K562 (cell line): Measurements from ENCODE around the gene LDLRAD3. TPM values are rescaled to one million over a fixed set of nuclear protein-coding genes. Genes with fewer than 3 reads are reported as not detected.

ENCODE experiments used
- ATAC-seq: fragments of 200-7000 bp; cut with Tn5 transposase; 3 replicates; pipeline ENCODE4 v1.9.1; 2020; ENCODE audit warnings: moderate library complexity
- BruUV-seq: library from RNA; stranded (reverse); fragments of 400-500 nt; replicated peaks from 2 replicates; lab custom pipeline; 2021; lab: Mats Ljungman, UMichigan
- CTCF ChIA-PET: fragments of 300-600 bp; formaldehyde crosslinking; extraction: SDS; loops from one replicate; lab custom pipeline; 2021; ENCODE audit warnings: low intra/inter-chr PET ratio; lab: Yijun Ruan, JAX
- POLR2A ChIA-PET: fragments of 300-600, 350-650 bp; sonication (Branson Sonifier 250); formaldehyde crosslinking; extraction: SDS; loops from one replicate; lab custom pipeline; 2021; ENCODE audit warnings: antibody characterized with exemption, inconsistent platforms; lab: Yijun Ruan, JAX
- DNase-seq, 4 experiments: peaks; one replicate each; pipeline versions ENCODE4 v3.0.0 to v3.0.0-alpha.2; 2011 to 2018; ENCODE audit warnings: low spot score in 3 of 4, mixed read lengths in 3 of 4; ENCODE audit errors: extremely low read depth in 1 of 4
- FAIRE-seq: peaks from 2 replicates; lab custom pipeline; 2011; peaks lifted over from hg19 to GRCh38; lab: Jason Lieb, UNC
- H2AFZ ChIP-seq: 2 replicates; pipeline ENCODE4 v1.6.0; 2011; ENCODE audit warnings: low read depth, low read length, control low read depth, inconsistent platforms
- H3K27ac ChIP-seq: fragments of 200-600 bp; 3 replicates; pipeline ENCODE4 v1.8.0; 2011; ENCODE audit warnings: low read depth, mild to moderate bottlenecking, control low read depth, inconsistent platforms, low read length, moderate library complexity, mixed read lengths; ENCODE audit errors: extremely low read depth
- H3K27me3 ChIP-seq, 2 experiments: fragments of 300-600 bp in 1 of 2; 2 replicates in 1 of 2; 3 replicates in 1 of 2; pipeline versions ENCODE4 v1.6.0 to v1.8.0; 2011; ENCODE audit warnings: inconsistent platforms in 2 of 2, low read length in 2 of 2, mild to moderate bottlenecking in 1 of 2, mixed read lengths in 1 of 2, moderate library complexity in 1 of 2; ENCODE audit not compliant: control insufficient read depth in 2 of 2, insufficient read depth in 2 of 2
- H3K36me3 ChIP-seq: fragments of 300-600 bp; 3 replicates; pipeline ENCODE4 v1.8.0; 2011; ENCODE audit warnings: mild to moderate bottlenecking, low read length, inconsistent platforms; ENCODE audit not compliant: control insufficient read depth, insufficient read depth
- H3K4me1 ChIP-seq, 2 experiments: fragments of 200-600 bp in 1 of 2; replicated peaks in 1 of 2; 2 replicates in 1 of 2; 3 replicates in 1 of 2; pipeline versions ENCODE4 v1.5.1 to v1.8.0; 2011; ENCODE audit warnings: inconsistent platforms in 2 of 2, low read length in 2 of 2, mild to moderate bottlenecking in 1 of 2, mixed read lengths in 1 of 2, moderate library complexity in 1 of 2; ENCODE audit not compliant: control insufficient read depth in 2 of 2, insufficient read depth in 2 of 2
- H3K4me2 ChIP-seq: 2 replicates; pipeline ENCODE4 v1.6.1; 2011; ENCODE audit warnings: low read length, control low read depth, inconsistent platforms, mixed read lengths; ENCODE audit not compliant: insufficient read depth
- H3K4me3 ChIP-seq: fragments of 200-600 bp; sonication (generic), shearing (Covaris generic); 2 replicates; pipeline ENCODE4 v1.5.1; 2016; ENCODE audit warnings: control low read depth, inconsistent platforms
- H3K79me2 ChIP-seq: fragments of 200-600 bp; 3 replicates; pipeline ENCODE4 v1.8.0; 2011; ENCODE audit warnings: low read length, inconsistent platforms; ENCODE audit not compliant: control insufficient read depth, insufficient read depth
- H3K9ac ChIP-seq, 2 experiments: 2 replicates each; pipeline versions ENCODE4 v1.6.0 to v1.6.1; 2011; ENCODE audit warnings: low read depth in 2 of 2, low read length in 2 of 2, control low read depth in 1 of 2, inconsistent platforms in 1 of 2, mild to moderate bottlenecking in 1 of 2, mixed read lengths in 1 of 2; ENCODE audit not compliant: insufficient read depth in 1 of 2
- H3K9me1 ChIP-seq: one replicate; pipeline ENCODE4 v1.6.0; 2011; ENCODE audit warnings: inconsistent platforms, mild to moderate bottlenecking, low read length, moderate library complexity; ENCODE audit not compliant: control insufficient read depth, insufficient read depth
- H3K9me3 ChIP-seq: replicated peaks from 2 replicates; pipeline ENCODE4 v1.5.1; 2011; ENCODE audit warnings: low read depth, low read length, inconsistent platforms; ENCODE audit not compliant: control insufficient read depth, insufficient read depth
- H4K20me1 ChIP-seq: replicated peaks from 2 replicates; pipeline ENCODE4 v1.6.1; 2011; ENCODE audit warnings: low read length, inconsistent platforms, mixed read lengths; ENCODE audit not compliant: control insufficient read depth, insufficient read depth
- ATF3 ChIP-seq, 2 experiments: fragments of 450-650 bp in 1 of 2; sonication (generic) in 1 of 2; formaldehyde crosslinking in 1 of 2; IDR thresholded peaks in 1 of 2; conservative IDR thresholded peaks in 1 of 2; 2 replicates each; pipeline versions ENCODE4 v1.6.1 to v1.8.1; 2016 to 2023; ENCODE audit warnings: mild to moderate bottlenecking in 2 of 2, moderate library complexity in 2 of 2, inconsistent platforms in 1 of 2, missing genetic modification reagents in 1 of 2
- C11orf30 ChIP-seq: fragments of 450-650 bp; IDR thresholded peaks from 2 replicates; pipeline ENCODE4 v1.6.1; 2016; ENCODE audit warnings: low read depth, mild to moderate bottlenecking
- YBX1 ChIP-seq: fragments of 450-650 bp; IDR thresholded peaks from 2 replicates; pipeline ENCODE4 v1.7.1; 2016; ENCODE audit warnings: mild to moderate bottlenecking
- ZNF79 ChIP-seq: fragments of 250-450 bp; sonication (Bioruptor Pico); IDR thresholded peaks from 2 replicates; pipeline ENCODE4 v1.4.0; 2020; ENCODE audit warnings: low read depth, mild to moderate bottlenecking, moderate library complexity
- WGBS: fragments of 100-300 bp; shearing (Covaris generic); methylation state at CpG from one replicate; pipeline ENCODE4 v1.1.6; 2016; ENCODE audit warnings: low coverage, mixed read lengths; ENCODE audit not compliant: insufficient coverage; ENCODE audit errors: missing lambda C conversion rate; 5-methylcytosine and 5-hydroxymethylcytosine counted together
- in situ Hi-C: fragments of 300-500 bp; cut with MboI; formaldehyde crosslinking; loops from 4 replicates; pipeline ENCODE4 v1.15.0; 2018; ENCODE audit warnings: inconsistent platforms, mixed read lengths
- intact Hi-C: fragments of 100-400 bp; cut with micrococcal nuclease; formaldehyde crosslinking; loops from 2 replicates; pipeline ENCODE4 v1.14.2; 2022
- polyA plus RNA-seq, 8 experiments: library from polyadenylated mRNA; depleted of rRNA in 4 of 8; stranded (reverse) in 5 of 8; unstranded in 3 of 8; fragments of >200 nt; fragmentation: Nextera tagmentation in 2 of 8; fragmentation: Illumina TruSeq in 1 of 8; extraction: Ambion mirVana in 2 of 8; extraction: Trizol in 1 of 8; gene quantifications; 2 replicates each; pipeline versions ENCODE4 v1.2.1 to v1.2.3, GENCODE V29; 2011 to 2014; ENCODE audit warnings: inconsistent platforms in 1 of 8, missing spikeins in 1 of 8
- total RNA-seq, 7 experiments: library from RNA; depleted of rRNA in 6 of 7; stranded (reverse); fragments of >200 nt in 6 of 7; fragmentation: Illumina TruSeq in 2 of 7; extraction: Trizol in 2 of 7; gene quantifications; 2 replicates each; pipeline versions ENCODE4 v1.2.1 to v1.2.3, GENCODE V29; 2011 to 2021; ENCODE audit warnings: low replicate concordance in 1 of 7

Gene LDLRAD3
- total and polyA plus RNA-seq, 9 of the 15 experiments (the other 6 are each of a cell fraction or from before 2014, with no cell fraction given), result 0.73 to 7.2 (median 3.5) TPM

GRCh38 chr11:36030731-36031281 is 86.9 kb downstream of the LDLRAD3 start:
- ChIA-PET CTCF (no interaction called here), POLR2A (interaction anchor here (1.2 kb wide), 1 partner anchor 13 kb away, joined by 3 read pairs; no protein-coding TSS in a partner anchor)
- in situ Hi-C loops, result loop anchor here (5.0 to 10.0 kb wide), 2 partner anchors 106 to 234 kb away; no protein-coding TSS in a partner anchor

More at GRCh38 chr11:36030731-36031281, 86.9 kb downstream of the LDLRAD3 start:
- Histone ChIP-seq H4K20me1 (no peaks in the 10 kb centered on the region; the same call in 1 of the 2 replicates), H3K27me3 (peaks cover 0 to 6% of the 10 kb centered on the region in 2 experiments; a peak in 1 of 5 replicates), H3K9me1 (no peaks in the 10 kb centered on the region), H3K27ac (no peak overlapping the region), H3K9me3 (no peaks in the 10 kb centered on the region), H3K4me2 (no peak overlapping the region), H2AFZ (no peak overlapping the region), H3K4me1 (peaks cover 0 to 7% of the 10 kb centered on the region in 2 experiments; a peak in 3 of 5 replicates), H3K4me3 (no peak overlapping the region), H3K36me3 (no peaks in the 10 kb centered on the region), H3K9ac (no peak overlapping the region), H3K79me2 (no peaks in the 10 kb centered on the region)
- no peak for FAIRE-seq
- no peak for DNase-seq
- ATAC-seq, result no peak
- BruUV-seq, result no TSS peak
- intact Hi-C loops, result loop anchor here (5.0 kb wide), 1 partner anchor 414 kb away; the partner anchor contains the start of gene FJX1
- no peak for TF ChIP-seq YBX1
- TF ChIP-seq ATF3 (IDR thresholded peaks at IDR 0.05), result peak; percentile 49
- TF ChIP-seq ATF3 (CRISPR knock-in tag; conservative IDR thresholded peaks at IDR 0.05), result no peak
- TF ChIP-seq C11orf30, result no peak
- no peak for TF ChIP-seq ZNF79 (CRISPR knock-in tag)
- 0% methylated on average over 1 of the region's 1 CpG for WGBS
